ENCODE measurements around the gene CCL13.

DNA sequence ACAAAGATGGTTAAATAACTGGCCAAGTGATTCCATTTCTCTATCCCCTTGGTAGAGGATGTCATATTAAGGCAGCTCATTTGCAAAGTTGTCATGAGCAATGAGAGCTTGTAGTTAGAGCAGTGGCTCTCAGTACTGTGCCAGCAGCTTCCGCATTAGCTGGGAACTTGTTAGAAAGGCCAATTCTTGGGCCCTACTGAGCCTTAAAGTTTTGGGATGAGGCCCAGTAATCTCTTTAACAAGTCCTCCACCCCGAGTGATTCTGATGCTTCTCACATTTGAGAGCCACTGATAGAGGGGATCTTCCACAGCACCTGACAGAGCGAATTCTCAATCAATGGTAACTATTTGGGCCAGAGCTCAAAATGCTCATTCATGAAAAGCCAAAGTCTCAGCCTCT lies 26.9 kb downstream of the CCL13 start:
- TF ChIP-seq, protein P1, sequence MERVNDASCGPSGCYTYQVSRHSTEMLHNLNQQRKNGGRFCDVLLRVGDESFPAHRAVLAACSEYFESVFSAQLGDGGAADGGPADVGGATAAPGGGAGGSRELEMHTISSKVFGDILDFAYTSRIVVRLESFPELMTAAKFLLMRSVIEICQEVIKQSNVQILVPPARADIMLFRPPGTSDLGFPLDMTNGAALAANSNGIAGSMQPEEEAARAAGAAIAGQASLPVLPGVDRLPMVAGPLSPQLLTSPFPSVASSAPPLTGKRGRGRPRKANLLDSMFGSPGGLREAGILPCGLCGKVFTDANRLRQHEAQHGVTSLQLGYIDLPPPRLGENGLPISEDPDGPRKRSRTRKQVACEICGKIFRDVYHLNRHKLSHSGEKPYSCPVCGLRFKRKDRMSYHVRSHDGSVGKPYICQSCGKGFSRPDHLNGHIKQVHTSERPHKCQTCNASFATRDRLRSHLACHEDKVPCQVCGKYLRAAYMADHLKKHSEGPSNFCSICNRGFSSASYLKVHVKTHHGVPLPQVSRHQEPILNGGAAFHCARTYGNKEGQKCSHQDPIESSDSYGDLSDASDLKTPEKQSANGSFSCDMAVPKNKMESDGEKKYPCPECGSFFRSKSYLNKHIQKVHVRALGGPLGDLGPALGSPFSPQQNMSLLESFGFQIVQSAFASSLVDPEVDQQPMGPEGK (tag by site-specific recombination; IDR thresholded peaks at IDR 0.05), result no peak
- TF ChIP-seq MYNN (tag by site-specific recombination; IDR thresholded peaks at IDR 0.05; ENCODE audit: borderline replicate concordance) (no peak), GLI4 (tag by site-specific recombination; IDR thresholded peaks at IDR 0.05) (no peak), GLIS2 (tag by site-specific recombination; IDR thresholded peaks at IDR 0.05) (no peak)

Data from HEK293 (cell line).